NCI-H1417 (cell line): ENCODE data around the gene KCNH2.

Source experiments
- DNase-seq, 3 experiments: peaks; one replicate each; lab custom pipeline; 2025; lab: John Stamatoyannopoulos, UW

The KCNH2 gene

GRCh38 chr7:150947761-150948651, 30.1 kb downstream of the KCNH2 start:
- DNase-seq, result no peak

DNA sequence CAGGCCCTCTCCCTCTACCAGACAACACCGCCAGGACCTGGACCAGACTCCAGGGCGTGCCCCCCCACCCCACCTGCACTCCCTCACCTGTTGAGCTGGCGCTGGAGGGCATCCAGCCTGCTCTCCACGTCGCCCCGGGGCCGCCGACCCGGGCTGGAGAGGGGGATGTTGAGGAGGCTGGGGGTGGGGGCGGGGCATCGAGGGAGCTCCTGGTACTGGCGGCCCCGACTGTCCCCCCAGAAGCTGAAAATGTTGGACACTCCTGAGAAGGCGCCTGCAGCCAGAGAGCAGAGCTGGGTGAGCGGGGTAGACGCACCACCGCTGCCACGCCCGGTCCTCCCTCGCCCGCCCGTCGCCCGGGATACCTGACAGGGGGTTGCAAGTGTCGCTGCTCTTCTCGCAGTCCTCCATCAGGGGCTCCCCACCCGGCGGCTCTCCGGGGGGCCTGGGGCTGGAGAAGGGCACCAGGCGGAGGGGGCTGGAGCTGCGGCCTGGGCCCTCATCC, 30.8 kb downstream of the KCNH2 start:
- DNase-seq, result no peak

DNA sequence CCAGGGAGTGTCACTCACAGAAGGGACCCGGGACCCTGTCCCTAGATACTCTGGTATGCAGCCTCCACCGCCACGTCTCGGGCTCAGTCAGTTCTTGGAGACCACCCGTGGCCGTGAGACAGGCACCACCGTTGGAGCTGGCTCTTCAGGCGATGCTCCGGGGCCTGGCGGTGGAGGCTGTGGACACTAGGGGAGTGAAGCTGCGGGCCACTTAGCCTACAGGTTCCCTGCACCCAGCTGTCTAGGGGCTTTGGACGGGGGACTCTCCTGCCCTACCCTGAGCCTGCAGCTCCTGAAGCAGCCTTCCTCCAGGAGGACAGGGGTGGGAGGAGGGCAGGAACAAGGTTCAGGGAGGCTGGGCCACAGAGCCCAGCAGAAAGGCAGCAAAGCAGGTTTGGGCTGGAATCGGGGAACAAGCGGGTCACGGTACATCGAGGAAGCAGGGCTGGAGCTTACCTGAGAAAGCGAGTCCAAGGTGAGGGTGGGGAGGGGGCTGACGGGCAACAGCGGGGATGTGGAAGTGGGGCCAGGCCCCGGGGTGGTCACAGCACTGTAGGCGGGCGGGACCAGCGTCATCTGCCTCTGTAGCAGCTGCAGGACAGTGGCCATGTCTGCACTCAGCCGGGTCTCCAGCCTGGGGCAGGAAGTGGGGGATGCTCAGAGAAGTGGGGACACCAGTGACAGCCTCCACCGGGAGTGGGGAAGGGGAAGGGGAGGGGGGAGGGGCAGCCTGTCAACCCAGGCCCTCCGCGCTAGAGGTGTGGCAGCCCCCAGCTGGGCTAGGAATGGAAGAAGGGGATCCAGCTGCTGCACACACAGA, 31.5 kb downstream of the KCNH2 start:
- DNase-seq, result no peak

GRCh38 chr7:150945853-150946420, 32.2 kb downstream of the KCNH2 start:
- DNase-seq, result no peak

DNA sequence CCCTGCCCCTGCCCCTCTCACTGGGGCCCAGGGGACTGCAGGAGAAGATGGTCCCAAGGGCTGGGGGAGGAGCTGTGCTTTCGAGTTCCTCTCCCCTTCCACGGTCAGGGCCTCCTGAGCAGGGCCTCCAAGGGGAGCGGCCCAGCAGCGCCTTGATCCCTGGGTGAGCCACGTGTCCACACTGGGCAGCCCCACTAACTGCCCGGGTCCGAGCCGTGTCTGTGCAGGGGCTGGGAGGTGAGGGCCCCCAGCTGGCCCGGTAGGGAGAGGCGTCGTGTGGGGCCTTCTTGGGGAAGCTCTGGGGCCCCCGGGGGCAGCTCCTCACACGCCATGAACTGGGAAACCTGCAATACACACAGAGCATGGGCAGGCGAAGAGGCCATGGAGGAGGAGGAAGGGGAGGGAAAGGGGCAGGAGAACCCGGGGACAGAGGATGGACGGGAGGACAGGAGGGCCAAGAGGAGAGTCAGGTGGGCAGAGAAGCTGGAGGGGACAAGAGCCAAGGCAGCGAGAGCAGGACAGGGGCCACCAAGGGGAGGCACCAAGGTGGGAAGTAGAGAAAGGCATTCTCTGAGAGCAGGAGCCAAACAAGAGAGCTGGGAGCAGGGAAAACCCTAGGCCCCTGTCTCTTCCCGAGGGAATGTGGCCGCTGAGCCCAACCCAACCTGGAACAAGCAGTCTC, 32.8 kb downstream of the KCNH2 start:
- no peak for DNase-seq

- DNase-seq, result no peak
Measured at GRCh38 chr7:150944066-150945042, 33.8 kb downstream of the KCNH2 start.

GRCh38 chr7:150943453-150943814, 34.7 kb downstream of the KCNH2 start:
- DNase-seq, result no peak

DNA sequence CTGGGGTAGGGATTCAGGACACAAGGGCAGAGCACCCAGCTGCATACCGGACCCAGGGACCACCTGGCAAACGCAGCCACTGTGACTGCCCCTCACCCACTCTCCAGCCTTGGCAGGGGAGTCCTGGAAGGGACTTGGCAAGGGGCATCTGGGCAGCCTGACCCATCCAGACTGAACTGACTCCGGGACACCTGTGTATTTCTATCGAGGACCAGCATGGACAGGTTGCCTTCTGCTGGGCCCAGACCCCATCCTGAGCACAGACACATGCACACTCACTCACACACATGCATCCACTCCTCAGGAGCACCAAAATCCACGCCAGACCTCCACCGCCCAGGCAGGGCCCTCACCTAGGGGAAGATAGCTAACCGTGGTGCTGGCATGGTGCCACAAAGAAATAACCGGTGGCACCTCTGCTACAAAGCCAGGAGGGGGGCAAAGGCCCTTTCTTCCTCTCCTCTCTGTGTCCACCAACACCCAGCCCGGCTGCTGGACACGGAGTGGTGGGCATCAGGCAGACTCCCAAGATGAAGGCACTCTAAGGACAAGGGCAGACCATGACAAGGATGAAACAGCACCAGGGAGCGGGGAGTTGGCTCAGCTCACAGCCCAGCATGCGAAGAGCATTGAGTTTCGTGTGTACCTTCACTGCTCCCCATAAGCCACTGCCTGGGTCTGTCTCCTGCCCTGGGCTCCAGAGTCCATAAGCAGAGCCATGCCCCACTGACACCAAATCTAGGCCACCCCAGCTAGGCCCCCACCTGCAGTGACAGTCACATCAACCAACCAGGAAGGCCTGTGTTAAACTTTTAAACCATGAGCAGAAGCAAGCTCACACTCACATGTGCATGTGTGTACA, 35.3 kb downstream of the KCNH2 start:
- DNase-seq, result peak in 2 of 3 experiments; percentile 18 to 54

GRCh38 chr7:150942001-150942590, 36.0 kb downstream of the KCNH2 start:
- DNase-seq, result peak; percentile 77 to 89 (median 86)

- DNase-seq, result peak; percentile 61 to 87 (median 79)
Measured at GRCh38 chr7:150941351-150942000, 36.6 kb downstream of the KCNH2 start.

GRCh38 chr7:150940431-150941102, 37.6 kb downstream of the KCNH2 start:
- peak in 2 of 3 experiments; percentile 50 to 85 for DNase-seq

DNA sequence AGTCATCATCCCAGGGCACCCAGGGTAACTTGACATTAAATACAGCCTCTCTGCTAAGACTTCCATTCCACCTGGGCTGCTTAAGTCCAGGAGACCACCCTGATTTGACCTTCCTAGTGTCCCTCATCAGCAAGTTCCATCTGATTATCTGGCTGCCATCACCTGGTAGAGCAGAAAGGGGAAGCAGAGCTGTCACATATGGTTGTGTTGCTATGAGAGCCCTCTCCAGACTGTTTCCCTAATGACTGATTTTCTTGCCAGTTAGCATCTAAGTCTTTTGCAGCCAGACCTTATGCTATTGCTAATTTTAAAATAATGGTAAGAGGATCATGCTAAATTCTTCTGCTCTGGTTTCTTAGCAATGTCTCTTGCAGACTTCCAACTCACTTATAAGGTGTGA, 38.7 kb downstream of the KCNH2 start:
- DNase-seq, result no peak

DNA sequence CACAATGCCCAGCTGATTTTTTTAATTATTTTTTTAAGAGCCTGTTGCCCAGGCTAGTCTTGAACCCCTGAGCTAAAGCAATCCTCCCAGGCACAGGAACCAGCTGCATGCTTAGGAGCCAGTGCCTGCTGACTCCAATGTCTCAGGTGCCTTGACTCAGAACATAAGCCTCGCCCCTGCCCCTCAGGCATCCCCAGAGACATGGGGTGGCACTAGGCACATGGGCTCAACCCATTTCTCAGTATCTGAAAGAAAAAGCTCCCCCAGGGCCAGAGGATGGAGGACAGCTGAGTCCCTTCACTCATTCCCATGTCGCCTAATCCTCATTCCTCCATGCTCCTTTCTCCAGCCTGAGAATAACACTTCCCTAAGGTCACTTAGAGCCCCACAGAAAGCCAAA, 39.1 kb downstream of the KCNH2 start:
- no peak for DNase-seq

DNA sequence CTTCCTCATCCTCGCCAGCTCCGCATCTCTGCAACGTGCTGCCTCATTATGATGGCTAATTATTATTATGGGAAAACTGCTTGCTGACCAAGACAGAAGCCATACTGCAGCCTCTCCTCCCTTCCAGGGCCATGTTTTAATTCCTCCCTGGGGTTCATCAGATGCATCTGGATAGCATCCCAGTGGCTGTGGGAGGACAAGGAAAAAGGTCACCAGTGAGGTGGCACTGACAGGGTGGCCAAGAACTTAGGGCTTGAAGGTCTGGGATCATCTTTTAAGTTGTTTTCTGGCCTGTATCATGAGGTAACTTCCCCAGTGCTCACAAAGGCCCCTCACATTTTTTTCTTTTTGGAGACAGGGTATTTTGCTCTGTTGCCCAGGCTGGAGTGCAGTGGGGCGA, 39.6 kb downstream of the KCNH2 start:
- no peak for DNase-seq

DNA sequence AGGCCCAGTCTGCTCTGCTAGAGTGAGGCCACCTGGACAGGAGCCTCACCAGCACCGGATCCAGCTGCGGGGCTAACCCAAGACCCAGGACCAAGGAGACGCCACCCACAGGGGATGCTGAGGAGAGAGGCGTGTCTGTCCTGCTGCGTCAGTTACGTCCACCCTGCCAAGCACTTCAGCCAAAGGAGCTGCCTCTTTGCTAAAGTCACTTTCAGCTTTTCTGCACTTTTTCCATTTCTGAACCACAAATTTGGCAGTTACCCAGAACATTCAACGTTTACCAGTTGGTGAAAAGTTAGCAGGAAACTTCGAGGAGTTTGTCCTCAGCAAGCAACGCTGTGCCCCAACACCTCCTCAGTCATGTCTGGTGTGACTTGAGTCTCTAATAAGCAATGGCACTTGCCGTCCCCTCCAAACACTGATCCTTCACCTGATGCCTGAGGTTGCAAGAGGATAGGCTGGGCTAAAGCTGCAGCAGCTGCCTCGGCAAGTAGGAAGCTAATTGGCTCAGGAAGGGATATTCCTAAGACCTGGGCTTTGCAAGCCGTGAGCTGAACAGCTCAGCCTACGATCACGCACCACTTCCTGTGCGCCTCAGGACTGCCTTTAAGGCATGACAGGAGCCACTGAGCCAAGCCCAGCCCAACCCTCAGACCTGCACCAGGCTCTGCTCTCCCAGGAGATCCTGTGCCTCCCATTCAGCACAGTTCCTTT, 40.1 kb downstream of the KCNH2 start:
- DNase-seq, result peak; percentile 56 to 78 (median 72)

DNA sequence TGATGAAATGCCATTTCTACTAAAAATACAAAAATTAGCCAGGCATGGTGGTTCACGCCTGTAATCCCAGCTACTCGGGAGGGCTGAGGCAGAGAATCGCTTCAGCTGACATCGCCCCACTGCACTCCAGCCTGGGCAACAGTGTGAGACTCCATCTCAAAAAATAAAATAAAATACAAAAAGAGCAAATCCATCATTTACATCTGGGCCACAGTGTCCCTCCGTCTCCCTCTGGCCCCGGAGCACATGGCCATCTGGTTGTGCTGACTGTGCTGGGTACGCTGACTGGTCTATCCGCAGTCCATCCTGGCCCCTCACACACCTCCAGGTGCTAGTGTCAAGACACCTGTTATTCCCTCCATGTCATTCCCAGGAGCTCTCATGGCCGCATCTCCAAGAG, 42.1 kb downstream of the KCNH2 start:
- no peak for DNase-seq

GRCh38 chr7:150935149-150935548, 43.0 kb downstream of the KCNH2 start:
- DNase-seq, result no peak
